ENCODE measurements around the gene SPINK1.

Gene SPINK1

DNA sequence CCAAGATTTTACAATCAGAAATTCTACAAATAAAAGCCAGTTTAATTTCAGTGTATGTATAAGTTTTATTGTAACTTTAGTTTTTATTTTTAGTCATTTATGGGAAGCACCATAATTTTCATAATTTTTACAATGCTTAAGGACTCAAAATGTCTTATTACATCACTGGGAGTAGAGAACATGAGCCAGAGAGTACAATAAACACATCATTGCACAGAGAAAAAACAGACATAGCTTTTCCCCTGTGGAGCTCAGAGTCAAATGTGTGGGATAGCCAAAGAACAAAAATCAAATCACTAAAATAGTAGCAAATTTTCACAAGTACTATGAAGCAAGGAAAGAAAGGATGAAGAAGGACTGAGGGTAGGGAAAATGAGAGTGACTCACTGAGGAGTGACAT lies 43.4 kb downstream of the SPINK1 start:
- no peak for DNase-seq (ENCODE audit: low read depth)
- TF ChIP-seq, protein P1, sequence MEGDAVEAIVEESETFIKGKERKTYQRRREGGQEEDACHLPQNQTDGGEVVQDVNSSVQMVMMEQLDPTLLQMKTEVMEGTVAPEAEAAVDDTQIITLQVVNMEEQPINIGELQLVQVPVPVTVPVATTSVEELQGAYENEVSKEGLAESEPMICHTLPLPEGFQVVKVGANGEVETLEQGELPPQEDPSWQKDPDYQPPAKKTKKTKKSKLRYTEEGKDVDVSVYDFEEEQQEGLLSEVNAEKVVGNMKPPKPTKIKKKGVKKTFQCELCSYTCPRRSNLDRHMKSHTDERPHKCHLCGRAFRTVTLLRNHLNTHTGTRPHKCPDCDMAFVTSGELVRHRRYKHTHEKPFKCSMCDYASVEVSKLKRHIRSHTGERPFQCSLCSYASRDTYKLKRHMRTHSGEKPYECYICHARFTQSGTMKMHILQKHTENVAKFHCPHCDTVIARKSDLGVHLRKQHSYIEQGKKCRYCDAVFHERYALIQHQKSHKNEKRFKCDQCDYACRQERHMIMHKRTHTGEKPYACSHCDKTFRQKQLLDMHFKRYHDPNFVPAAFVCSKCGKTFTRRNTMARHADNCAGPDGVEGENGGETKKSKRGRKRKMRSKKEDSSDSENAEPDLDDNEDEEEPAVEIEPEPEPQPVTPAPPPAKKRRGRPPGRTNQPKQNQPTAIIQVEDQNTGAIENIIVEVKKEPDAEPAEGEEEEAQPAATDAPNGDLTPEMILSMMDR (IDR thresholded peaks at IDR 0.05; ENCODE audit: low read depth, low read length, missing control alignments): no peak
- no peak overlapping the region for H3K4me3 ChIP-seq (ENCODE audit: low read depth, low read length)

DNA sequence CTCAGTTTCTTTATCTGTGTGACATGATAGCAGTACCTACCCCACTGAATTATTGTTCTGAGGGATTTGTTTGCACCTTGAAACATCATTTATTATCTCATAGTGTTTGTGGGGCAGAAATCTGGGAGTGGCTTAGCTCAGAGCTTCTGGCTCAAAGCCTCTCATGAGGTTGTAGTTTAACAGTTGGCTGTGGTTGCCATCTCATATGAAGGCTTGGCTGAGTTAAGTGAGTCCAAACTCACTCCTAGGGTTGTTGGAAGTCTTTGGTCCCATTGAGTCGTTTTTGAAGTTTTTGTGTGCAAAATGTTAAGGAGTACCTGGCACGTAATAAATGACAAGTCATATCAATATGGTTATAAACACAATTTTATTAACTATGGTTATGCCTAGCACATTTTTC lies 45.3 kb downstream of the SPINK1 start:
- TF ChIP-seq, protein P1 (IDR thresholded peaks at IDR 0.05; ENCODE audit: low read depth, low read length, missing control alignments): no peak
- DNase-seq (ENCODE audit: low read depth): no peak
- no peak overlapping the region for H3K4me3 ChIP-seq (ENCODE audit: low read depth, low read length)

DNA sequence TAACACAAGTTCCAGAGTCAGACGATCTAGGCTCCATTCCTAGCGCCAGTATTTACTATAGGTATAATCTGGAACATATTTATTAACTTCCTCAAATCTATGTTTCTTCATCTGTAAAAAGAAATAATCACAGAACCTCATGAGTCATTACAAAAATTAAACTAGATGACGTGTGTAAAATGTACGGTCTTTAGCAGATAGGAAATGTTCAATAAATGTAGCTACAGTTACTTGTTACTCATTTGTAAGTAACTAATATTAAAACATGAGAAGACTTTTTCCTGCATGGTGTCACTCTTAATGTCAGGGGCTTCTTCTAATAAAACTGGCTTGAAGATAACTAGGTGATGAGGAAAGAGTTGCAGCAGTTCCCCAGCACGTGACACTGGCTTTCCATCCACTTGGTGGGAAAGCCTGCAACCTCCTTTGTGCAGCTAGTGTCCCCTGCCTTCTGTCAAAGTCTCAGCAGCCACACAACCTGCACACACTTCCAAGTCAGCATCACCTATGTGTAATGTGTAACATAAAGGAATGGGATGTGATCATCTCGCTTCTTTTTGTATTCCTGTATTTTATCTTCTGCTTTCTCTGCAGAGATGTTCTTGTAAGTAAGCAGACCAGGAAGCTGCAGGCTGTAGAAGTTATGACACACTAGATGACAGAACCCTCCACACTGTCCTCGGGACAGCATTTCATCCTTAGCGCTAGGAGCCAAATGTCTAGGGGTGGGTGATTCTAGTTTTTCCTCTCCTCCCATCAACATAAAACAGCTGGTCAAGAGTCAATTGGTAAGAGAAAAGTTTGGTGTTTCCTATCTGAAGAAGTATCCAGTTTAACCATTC lies 47.1 kb downstream of the SPINK1 start:
- no peak overlapping the region for H3K4me3 ChIP-seq (ENCODE audit: low read depth, low read length)
- DNase-seq (ENCODE audit: low read depth): no peak
- TF ChIP-seq, protein P1 (IDR thresholded peaks at IDR 0.05; ENCODE audit: low read depth, low read length, missing control alignments): no peak

DNA sequence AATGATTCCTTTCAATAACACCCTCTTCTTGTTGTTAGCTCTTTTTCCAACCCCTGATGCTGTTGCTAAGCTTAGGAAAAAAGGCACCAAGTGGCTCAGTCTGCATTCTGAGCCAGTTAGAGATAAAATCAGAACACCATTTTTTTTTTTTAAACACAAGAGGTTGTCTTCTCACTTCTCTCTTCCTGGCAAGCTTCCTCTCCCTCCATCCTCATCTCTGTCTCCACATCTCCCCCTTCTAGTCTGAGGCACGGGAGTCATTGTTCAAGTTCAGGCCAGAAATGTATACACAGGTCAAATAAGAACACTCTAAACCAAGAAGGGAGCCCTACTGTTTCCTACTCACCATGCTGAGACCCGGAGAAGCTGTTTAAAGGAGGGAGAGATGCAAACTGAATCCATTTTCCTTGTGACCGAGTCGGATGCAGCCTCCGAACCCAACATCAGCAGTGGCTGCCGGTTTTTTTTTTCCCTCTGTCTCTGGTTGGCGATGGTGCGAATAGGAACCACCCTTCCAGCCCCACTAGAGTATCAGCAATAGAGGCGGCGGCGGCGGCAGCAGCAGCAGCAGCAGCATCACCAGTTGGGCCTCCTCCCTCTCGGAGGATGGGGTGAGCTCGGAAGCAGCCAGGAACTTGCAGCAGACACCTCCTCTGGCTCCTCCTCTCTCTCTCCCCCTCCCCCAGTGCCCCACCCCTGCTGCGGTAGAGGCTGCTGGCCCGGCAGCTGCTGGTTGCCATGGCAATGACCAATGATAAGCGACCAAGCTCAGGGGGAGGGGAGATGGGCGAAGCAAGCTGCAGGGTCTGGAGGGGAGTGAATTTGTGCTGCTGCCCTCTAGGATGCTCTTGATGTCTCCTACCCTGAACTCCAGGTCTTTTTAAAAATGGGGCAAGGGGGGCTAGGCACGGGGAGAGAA lies 49.1 kb downstream of the SPINK1 start, which contains the start of gene JAKMIP2:
JAKMIP2 (minus strand) TSS at position 619 of the 919 bp plus-strand sequence. CDS start 110,922 bp downstream, outside the sequence.
- H3K4me3 ChIP-seq (ENCODE audit: low read depth, low read length): no peak within 1 kb of the TSS; the same call in 1 of the 2 replicates

DNA sequence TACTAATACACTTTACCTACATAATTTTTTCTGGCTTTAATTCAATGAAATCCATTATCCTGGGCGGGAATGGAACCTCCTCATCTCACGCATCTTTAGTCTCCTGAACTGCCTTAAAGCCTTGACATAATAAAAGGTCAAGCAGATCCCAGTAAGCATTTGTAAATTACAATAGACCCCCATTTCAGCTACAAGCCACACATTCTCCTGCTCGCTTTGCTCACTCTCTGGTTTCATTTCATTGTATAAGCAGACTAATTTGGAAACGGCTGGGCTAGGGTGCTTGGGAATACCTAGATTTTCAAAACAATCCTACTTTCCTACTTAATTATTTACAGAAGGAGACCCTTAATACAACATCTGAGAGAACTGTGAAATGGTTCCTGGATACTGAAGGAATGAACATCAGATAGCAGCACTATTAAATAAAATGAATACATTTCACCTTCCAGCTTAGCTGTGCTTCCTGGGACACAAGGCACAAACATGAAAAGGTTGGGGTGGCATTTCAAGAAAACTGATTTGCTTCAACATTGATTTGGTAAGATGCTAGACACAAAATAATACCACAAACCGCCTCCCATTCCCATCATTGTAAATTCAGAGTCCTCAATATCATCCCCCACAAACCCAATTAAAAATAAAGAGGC lies 50.4 kb downstream of the SPINK1 start:
- H3K4me3 ChIP-seq (ENCODE audit: low read depth, low read length): no peak overlapping the region
- TF ChIP-seq, protein P1 (IDR thresholded peaks at IDR 0.05; ENCODE audit: low read depth, low read length, missing control alignments): no peak
- no peak for DNase-seq (ENCODE audit: low read depth)

More for the DNA sequence above, 49.1 kb downstream of the SPINK1 start, which contains the start of gene JAKMIP2:
- TF ChIP-seq, protein P1 (IDR thresholded peaks at IDR 0.05; ENCODE audit: low read depth, low read length, missing control alignments): no peak
- DNase-seq (ENCODE audit: low read depth): peak; percentile 15

DNA sequence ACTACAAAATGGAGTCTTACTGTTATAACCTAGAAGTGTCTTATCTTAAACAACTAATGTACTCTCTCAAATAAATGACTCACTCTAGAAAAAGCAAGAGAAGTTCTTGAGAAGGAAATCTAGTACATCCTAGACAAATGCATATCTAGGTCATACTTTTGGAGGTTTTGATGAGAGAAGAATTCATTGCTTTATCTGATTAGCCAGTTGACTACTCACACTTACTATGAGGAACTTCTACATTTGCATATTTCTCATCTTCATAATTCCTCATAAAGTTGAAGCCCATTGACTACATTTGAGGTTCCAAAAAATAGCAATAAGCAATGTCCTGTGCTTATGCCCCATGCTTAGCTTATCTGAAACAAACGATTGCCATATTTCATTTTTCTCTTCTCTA lies 51.8 kb downstream of the SPINK1 start:
- no peak for DNase-seq (ENCODE audit: low read depth)
- TF ChIP-seq, protein P1 (IDR thresholded peaks at IDR 0.05; ENCODE audit: low read depth, low read length, missing control alignments): no peak
- no peak overlapping the region for H3K4me3 ChIP-seq (ENCODE audit: low read depth, low read length)
